OCI-LY3 (cell line): Measurements from ENCODE around the gene BCLAF3.

ENCODE experiments used
- EZH2phosphoT487 ChIP-seq: fragments of 200-600 bp; shearing (Covaris generic); IDR thresholded peaks from 2 replicates; pipeline ENCODE4 v1.6.1; 2018; ENCODE audit warnings: antibody characterized with exemption, mixed run types, low read depth
- TF ChIP-seq, protein P1 (sequence below): fragments of 200-600, 300-600 bp; sonication (generic); IDR thresholded peaks from 2 replicates; pipeline ENCODE4 v1.5.1; 2014; ENCODE audit warnings: antibody characterized with exemption, low read length, low read depth

DNA sequence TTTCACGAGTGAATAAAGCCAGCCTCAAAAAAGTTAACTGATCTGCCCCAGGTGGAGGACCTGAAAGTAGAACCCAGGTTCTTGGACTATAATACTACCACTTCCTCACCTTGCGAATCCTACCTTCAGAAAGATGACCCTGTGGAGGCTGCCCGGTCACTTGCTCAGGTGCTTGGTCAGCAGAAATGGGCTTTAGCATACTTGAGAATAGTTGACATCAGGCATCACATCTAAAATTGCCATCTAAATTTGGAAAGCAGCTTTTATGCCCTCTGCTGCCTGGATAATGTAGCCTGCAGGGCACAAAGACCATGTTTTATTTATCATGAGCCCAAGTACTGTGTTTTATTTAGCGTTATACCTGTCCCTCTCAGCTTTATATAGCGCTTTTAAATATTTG, 3.0 kb downstream of the BCLAF3 start:
- TF ChIP-seq, protein P1, sequence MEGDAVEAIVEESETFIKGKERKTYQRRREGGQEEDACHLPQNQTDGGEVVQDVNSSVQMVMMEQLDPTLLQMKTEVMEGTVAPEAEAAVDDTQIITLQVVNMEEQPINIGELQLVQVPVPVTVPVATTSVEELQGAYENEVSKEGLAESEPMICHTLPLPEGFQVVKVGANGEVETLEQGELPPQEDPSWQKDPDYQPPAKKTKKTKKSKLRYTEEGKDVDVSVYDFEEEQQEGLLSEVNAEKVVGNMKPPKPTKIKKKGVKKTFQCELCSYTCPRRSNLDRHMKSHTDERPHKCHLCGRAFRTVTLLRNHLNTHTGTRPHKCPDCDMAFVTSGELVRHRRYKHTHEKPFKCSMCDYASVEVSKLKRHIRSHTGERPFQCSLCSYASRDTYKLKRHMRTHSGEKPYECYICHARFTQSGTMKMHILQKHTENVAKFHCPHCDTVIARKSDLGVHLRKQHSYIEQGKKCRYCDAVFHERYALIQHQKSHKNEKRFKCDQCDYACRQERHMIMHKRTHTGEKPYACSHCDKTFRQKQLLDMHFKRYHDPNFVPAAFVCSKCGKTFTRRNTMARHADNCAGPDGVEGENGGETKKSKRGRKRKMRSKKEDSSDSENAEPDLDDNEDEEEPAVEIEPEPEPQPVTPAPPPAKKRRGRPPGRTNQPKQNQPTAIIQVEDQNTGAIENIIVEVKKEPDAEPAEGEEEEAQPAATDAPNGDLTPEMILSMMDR: peak; percentile 29; the same call in 1 of the 2 replicates
- no peak for TF ChIP-seq EZH2phosphoT487
